ENCODE measurements around the gene ARHGAP45. TPM values are rescaled to one million over a fixed set of nuclear protein-coding genes. Genes with fewer than 3 reads are reported as not detected.

The ARHGAP45 gene
- total and polyA plus RNA-seq, 9 of the 15 experiments (the other 6 are each of a cell fraction or from before 2014, with no cell fraction given), result 0.08 to 22.1 (median 4.2) TPM

GRCh38 chr19:1020868-1021425 lies 46.0 kb upstream of the ARHGAP45 start, which contains the start of gene TMEM259 (continued):
- TF ChIP-seq, protein P1, sequence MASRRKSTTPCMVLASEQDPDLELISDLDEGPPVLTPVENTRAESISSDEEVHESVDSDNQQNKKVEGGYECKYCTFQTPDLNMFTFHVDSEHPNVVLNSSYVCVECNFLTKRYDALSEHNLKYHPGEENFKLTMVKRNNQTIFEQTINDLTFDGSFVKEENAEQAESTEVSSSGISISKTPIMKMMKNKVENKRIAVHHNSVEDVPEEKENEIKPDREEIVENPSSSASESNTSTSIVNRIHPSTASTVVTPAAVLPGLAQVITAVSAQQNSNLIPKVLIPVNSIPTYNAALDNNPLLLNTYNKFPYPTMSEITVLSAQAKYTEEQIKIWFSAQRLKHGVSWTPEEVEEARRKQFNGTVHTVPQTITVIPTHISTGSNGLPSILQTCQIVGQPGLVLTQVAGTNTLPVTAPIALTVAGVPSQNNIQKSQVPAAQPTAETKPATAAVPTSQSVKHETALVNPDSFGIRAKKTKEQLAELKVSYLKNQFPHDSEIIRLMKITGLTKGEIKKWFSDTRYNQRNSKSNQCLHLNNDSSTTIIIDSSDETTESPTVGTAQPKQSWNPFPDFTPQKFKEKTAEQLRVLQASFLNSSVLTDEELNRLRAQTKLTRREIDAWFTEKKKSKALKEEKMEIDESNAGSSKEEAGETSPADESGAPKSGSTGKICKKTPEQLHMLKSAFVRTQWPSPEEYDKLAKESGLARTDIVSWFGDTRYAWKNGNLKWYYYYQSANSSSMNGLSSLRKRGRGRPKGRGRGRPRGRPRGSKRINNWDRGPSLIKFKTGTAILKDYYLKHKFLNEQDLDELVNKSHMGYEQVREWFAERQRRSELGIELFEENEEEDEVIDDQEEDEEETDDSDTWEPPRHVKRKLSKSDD (conservative IDR thresholded peaks at IDR 0.05; ENCODE audit: low read length), result no peak
- TF ChIP-seq MAFF (IDR thresholded peaks at IDR 0.05; ENCODE audit: low read length), result no peak
- no peak for TF ChIP-seq MTA1 (IDR thresholded peaks at IDR 0.05; ENCODE audit: borderline replicate concordance)
- TF ChIP-seq PBX2 (CRISPR knock-in tag; IDR thresholded peaks at IDR 0.05; ENCODE audit: low read depth), result no peak
- TF ChIP-seq PBX2 (tag; conservative IDR thresholded peaks at IDR 0.05; ENCODE audit: low read depth), result no peak
- TF ChIP-seq CREB3 (tag; conservative IDR thresholded peaks at IDR 0.05; ENCODE audit: low read depth), result no peak
- TF ChIP-seq CBFA2T2 (conservative IDR thresholded peaks at IDR 0.05), result no peak
- no peak for TF ChIP-seq ZNF785 (CRISPR knock-in tag; IDR thresholded peaks at IDR 0.05)
- no peak for TF ChIP-seq ZBTB12 (CRISPR knock-in tag; IDR thresholded peaks at IDR 0.05)
- TF ChIP-seq SREBF2 (CRISPR knock-in tag; IDR thresholded peaks at IDR 0.05), result no peak
- TF ChIP-seq NCOA2 (IDR thresholded peaks at IDR 0.05; ENCODE audit: partially characterized antibody in 2 of 2), result no peak
- TF ChIP-seq, protein P2, sequence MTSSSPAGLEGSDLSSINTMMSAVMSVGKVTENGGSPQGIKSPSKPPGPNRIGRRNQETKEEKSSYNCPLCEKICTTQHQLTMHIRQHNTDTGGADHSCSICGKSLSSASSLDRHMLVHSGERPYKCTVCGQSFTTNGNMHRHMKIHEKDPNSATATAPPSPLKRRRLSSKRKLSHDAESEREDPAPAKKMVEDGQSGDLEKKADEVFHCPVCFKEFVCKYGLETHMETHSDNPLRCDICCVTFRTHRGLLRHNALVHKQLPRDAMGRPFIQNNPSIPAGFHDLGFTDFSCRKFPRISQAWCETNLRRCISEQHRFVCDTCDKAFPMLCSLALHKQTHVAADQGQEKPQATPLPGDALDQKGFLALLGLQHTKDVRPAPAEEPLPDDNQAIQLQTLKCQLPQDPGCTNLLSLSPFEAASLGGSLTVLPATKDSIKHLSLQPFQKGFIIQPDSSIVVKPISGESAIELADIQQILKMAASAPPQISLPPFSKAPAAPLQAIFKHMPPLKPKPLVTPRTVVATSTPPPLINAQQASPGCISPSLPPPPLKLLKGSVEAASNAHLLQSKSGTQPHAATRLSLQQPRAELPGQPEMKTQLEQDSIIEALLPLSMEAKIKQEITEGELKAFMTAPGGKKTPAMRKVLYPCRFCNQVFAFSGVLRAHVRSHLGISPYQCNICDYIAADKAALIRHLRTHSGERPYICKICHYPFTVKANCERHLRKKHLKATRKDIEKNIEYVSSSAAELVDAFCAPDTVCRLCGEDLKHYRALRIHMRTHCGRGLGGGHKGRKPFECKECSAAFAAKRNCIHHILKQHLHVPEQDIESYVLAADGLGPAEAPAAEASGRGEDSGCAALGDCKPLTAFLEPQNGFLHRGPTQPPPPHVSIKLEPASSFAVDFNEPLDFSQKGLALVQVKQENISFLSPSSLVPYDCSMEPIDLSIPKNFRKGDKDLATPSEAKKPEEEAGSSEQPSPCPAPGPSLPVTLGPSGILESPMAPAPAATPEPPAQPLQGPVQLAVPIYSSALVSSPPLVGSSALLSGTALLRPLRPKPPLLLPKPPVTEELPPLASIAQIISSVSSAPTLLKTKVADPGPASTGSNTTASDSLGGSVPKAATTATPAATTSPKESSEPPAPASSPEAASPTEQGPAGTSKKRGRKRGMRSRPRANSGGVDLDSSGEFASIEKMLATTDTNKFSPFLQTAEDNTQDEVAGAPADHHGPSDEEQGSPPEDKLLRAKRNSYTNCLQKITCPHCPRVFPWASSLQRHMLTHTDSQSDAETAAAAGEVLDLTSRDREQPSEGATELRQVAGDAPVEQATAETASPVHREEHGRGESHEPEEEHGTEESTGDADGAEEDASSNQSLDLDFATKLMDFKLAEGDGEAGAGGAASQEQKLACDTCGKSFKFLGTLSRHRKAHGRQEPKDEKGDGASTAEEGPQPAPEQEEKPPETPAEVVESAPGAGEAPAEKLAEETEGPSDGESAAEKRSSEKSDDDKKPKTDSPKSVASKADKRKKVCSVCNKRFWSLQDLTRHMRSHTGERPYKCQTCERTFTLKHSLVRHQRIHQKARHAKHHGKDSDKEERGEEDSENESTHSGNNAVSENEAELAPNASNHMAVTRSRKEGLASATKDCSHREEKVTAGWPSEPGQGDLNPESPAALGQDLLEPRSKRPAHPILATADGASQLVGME (CRISPR knock-in tag; IDR thresholded peaks at IDR 0.05), result no peak
- TF ChIP-seq KLF6 (CRISPR knock-in tag; IDR thresholded peaks at IDR 0.05; ENCODE audit: borderline replicate concordance), result no peak
- TF ChIP-seq NCOA6 (IDR thresholded peaks at IDR 0.05), result no peak
